G401 (cell line): Measurements from ENCODE around the gene ZNF791. TPM values are rescaled to one million over a fixed set of nuclear protein-coding genes. Genes with fewer than 3 reads are reported as not detected.
"Not testable (repeated sequence)": the region's sequence is repeated elsewhere in the genome, so short reads cannot be mapped to it uniquely, and the experiment has no call there.

Experiments used
- DNase-seq: peaks from one replicate; pipeline ENCODE4 v3.0.0-alpha.2; 2015; ENCODE audit warnings: low spot score
- in situ Hi-C: cut with HindIII; loops from 2 replicates; pipeline ENCODE4 v1.10.0; 2016; ENCODE audit warnings: low sequenced_read_pairs, mixed read lengths
- total RNA-seq: library from RNA; depleted of rRNA; stranded (reverse); fragments of >200 nt; shearing (Covaris generic); gene quantifications from 2 replicates; pipeline ENCODE4 v1.2.3, GENCODE V29; 2014

The ZNF791 gene
- total RNA-seq, 1 experiment from 2014 or later = 9.2 TPM

GRCh38 chr19:12628040-12629022 lies 17.6 kb downstream of the ZNF791 start:
- no peak for DNase-seq
- in situ Hi-C loops = no loop called here

- DNase-seq = no peak
- in situ Hi-C loops = no loop called here
These were observed 18.5 kb downstream of the ZNF791 start for GRCh38 chr19:12629215-12629614.

- DNase-seq = no peak
- in situ Hi-C loops = no loop called here
These were observed 25.9 kb downstream of the ZNF791 start for GRCh38 chr19:12636631-12637030.

- no peak for DNase-seq
- in situ Hi-C loops = no loop called here
These were observed 28.0 kb downstream of the ZNF791 start for GRCh38 chr19:12638611-12639182.

GRCh38 chr19:12639901-12640613 lies 29.3 kb downstream of the ZNF791 start:
- DNase-seq = peak; percentile 84
- in situ Hi-C loops = no loop called here

- DNase-seq = no peak
- in situ Hi-C loops = no loop called here
These were observed 30.7 kb downstream of the ZNF791 start for GRCh38 chr19:12641456-12641855.

GRCh38 chr19:12642506-12642905 lies 31.8 kb downstream of the ZNF791 start:
- in situ Hi-C loops = no loop called here
- no peak for DNase-seq

GRCh38 chr19:12643716-12644115 lies 33.0 kb downstream of the ZNF791 start:
- DNase-seq, in situ Hi-C loops: not testable (repeated sequence)

GRCh38 chr19:12646551-12646950 lies 35.8 kb downstream of the ZNF791 start:
- in situ Hi-C loops = no loop called here

GRCh38 chr19:12647047-12647446 lies 36.3 kb downstream of the ZNF791 start:
- in situ Hi-C loops = no loop called here
- DNase-seq = no peak

More at GRCh38 chr19:12646551-12646950, 35.8 kb downstream of the ZNF791 start:
- DNase-seq = no peak

- DNase-seq = peak; percentile 27
- in situ Hi-C loops = no loop called here
These were observed 36.9 kb downstream of the ZNF791 start for GRCh38 chr19:12647490-12648071.

GRCh38 chr19:12648088-12648487 lies 37.4 kb downstream of the ZNF791 start:
- DNase-seq = no peak
- in situ Hi-C loops = no loop called here

GRCh38 chr19:12649941-12650340 lies 39.2 kb downstream of the ZNF791 start:
- in situ Hi-C loops = no loop called here
- no peak for DNase-seq

- in situ Hi-C loops = no loop called here
These were observed 41.5 kb downstream of the ZNF791 start for GRCh38 chr19:12652219-12652618.

GRCh38 chr19:12655546-12655945 lies 44.8 kb downstream of the ZNF791 start:
- no peak for DNase-seq
- in situ Hi-C loops = no loop called here

More at GRCh38 chr19:12652219-12652618, 41.5 kb downstream of the ZNF791 start:
- DNase-seq = no peak

GRCh38 chr19:12656899-12657571 lies 46.3 kb downstream of the ZNF791 start:
- in situ Hi-C loops = no loop called here
- DNase-seq = no peak

- in situ Hi-C loops = no loop called here
- no peak for DNase-seq
These were observed 47.2 kb downstream of the ZNF791 start for GRCh38 chr19:12657966-12658365.

- DNase-seq = no peak
- in situ Hi-C loops = no loop called here
These were observed 50.3 kb downstream of the ZNF791 start for GRCh38 chr19:12660980-12661379.
